Measurements from ENCODE around the gene TMEM183A. TPM values are rescaled to one million over a fixed set of nuclear protein-coding genes. Genes with fewer than 3 reads are reported as not detected.

TMEM183A gene
- total and polyA plus RNA-seq, 2 donors (not counting 1 experiment from before 2014, with no cell fraction given), result 61.2 to 65.2 TPM

GRCh38 chr1:203037509-203038190, 30.5 kb downstream of the TMEM183A start:
- WGBS (ENCODE audit: insufficient coverage), result 94% methylated on average over 9 of the region's 10 CpGs

More at GRCh38 chr1:203037509-203038190, 30.5 kb downstream of the TMEM183A start:
- Histone ChIP-seq H3K27ac (ENCODE audit: low read length in 2 of 2) (no peak overlapping the region), H3K4me3 (ENCODE audit: control extremely low read depth in 1 of 5, extremely low read depth in 1 of 5, insufficient read depth in 1 of 5, low read depth in 2 of 5, low read length in 4 of 5) (no peak overlapping the region), H3K36me3 (replicated peaks in 1 of 2; ENCODE audit: control extremely low read depth in 1 of 2, control insufficient read depth in 1 of 2, extremely low read depth in 1 of 2, insufficient read depth in 2 of 2, low read length in 1 of 2) (no peaks in the 10 kb centered on the region), H3K4me1 (ENCODE audit: control insufficient read depth in 2 of 2, insufficient read depth in 2 of 2, low read length in 2 of 2) (peaks cover 0 to 2% of the 10 kb centered on the region in 2 donors), H3K4me2 (replicated peaks; ENCODE audit: low read depth, low read length, poor library complexity, severe bottlenecking) (no peak overlapping the region), H3K79me2 (ENCODE audit: control insufficient read depth, insufficient read depth, low read length) (no peaks in the 10 kb centered on the region), H2AFZ (ENCODE audit: insufficient read depth, low read depth, low read length, poor library complexity, severe bottlenecking) (no peak overlapping the region), H3K27me3 (replicated peaks in 1 of 4; ENCODE audit: control extremely low read depth in 1 of 4, control insufficient read depth in 3 of 4, insufficient read depth in 4 of 4, low read length in 3 of 4) (peaks cover 0 to 13% (median 2%) of the 10 kb centered on the region in 4 experiments), H4K20me1 (ENCODE audit: control insufficient read depth, insufficient read depth, low read length, poor library complexity, severe bottlenecking) (no peaks in the 10 kb centered on the region), H3K9ac (ENCODE audit: low read length) (no peak overlapping the region), H3K9me3 (ENCODE audit: control extremely low read depth in 1 of 3, control insufficient read depth in 2 of 3, insufficient read depth in 1 of 3, low read length in 2 of 3) (no peaks in the 10 kb centered on the region)
- ChIA-PET POLR2A (no interaction called here), CTCF (interaction anchor here (1.0 to 5.8 kb wide), 3 partner anchors 13 to 178 kb away, joined by 3 to 135 read pairs (median 5); no protein-coding TSS in a partner anchor)
- DNase-seq (no peak), ATAC-seq (ENCODE audit: low read depth) (no peak)
- intact Hi-C loops (cut with micrococcal nuclease), result no loop called here
- H3K4me1 Mint-ChIP-seq, result peaks cover 1% of the 10 kb centered on the region
- H3K27ac Mint-ChIP-seq, result no peak overlapping the region
- no peak for TF ChIP-seq CTCF (IDR thresholded peaks at IDR 0.05)
- TF ChIP-seq EZH2 (IDR thresholded peaks at IDR 0.05; ENCODE audit: borderline replicate concordance, insufficient read depth, low read depth, low read length, poor library complexity, severe bottlenecking), result no peak
- H3K9me3 Mint-ChIP-seq (ENCODE audit: insufficient read depth), result no peaks in the 10 kb centered on the region
- H3K27me3 Mint-ChIP-seq, result peaks cover 12% of the 10 kb centered on the region
- no peak overlapping the region for H3K4me3 Mint-ChIP-seq
